PC-3 (cell line): ENCODE data around the gene MRI1.

ENCODE experiments used
- EZH2phosphoT487 ChIP-seq: fragments of 300-600 bp; sonication (generic); IDR thresholded peaks from 2 replicates; pipeline ENCODE4 v1.6.1; 2018; ENCODE audit warnings: mild to moderate bottlenecking, antibody characterized with exemption, low read length, borderline replicate concordance
- TF ChIP-seq, protein P1 (sequence below): fragments of 300-600 bp; sonication (generic); conservative IDR thresholded peaks from 2 replicates; pipeline ENCODE4 v1.5.1; 2017; ENCODE audit warnings: antibody characterized with exemption, low read depth, mild to moderate bottlenecking, low read length

DNA sequence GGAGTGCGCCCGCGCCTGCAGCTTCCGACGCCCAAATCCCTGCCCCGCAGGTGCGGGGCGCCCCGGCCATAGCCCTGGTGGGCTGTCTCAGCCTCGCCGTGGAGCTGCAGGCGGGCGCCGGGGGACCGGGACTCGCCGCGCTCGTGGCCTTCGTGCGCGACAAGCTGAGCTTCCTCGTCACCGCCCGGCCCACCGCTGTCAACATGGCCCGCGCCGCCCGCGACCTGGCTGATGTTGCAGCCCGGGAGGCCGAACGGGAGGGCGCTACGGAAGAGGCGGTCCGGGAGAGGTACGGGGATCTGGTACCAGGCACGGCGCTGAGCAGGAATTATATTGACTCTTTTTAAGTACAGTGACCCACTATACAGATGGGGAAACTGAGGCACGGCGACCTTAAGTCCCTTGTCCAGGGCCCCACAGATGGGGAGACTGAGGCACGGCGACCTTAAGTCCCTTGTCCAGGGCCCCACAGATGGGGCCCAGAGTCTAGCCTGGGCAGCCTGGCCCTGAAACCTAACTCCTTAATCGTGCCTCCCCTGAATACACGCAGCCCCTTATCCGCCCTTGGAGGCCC is 586 bp downstream of the MRI1 start:
- TF ChIP-seq EZH2phosphoT487: no peak
- TF ChIP-seq, protein P1, sequence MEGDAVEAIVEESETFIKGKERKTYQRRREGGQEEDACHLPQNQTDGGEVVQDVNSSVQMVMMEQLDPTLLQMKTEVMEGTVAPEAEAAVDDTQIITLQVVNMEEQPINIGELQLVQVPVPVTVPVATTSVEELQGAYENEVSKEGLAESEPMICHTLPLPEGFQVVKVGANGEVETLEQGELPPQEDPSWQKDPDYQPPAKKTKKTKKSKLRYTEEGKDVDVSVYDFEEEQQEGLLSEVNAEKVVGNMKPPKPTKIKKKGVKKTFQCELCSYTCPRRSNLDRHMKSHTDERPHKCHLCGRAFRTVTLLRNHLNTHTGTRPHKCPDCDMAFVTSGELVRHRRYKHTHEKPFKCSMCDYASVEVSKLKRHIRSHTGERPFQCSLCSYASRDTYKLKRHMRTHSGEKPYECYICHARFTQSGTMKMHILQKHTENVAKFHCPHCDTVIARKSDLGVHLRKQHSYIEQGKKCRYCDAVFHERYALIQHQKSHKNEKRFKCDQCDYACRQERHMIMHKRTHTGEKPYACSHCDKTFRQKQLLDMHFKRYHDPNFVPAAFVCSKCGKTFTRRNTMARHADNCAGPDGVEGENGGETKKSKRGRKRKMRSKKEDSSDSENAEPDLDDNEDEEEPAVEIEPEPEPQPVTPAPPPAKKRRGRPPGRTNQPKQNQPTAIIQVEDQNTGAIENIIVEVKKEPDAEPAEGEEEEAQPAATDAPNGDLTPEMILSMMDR: no peak
